Breast epithelium (tissue), 4 donors: ENCODE results near the gene ZNF462. TPM values are rescaled to one million over a fixed set of nuclear protein-coding genes. Genes with fewer than 3 reads are reported as not detected.
"Not testable (repeated sequence)": the region's sequence is repeated elsewhere in the genome, so short reads cannot be mapped to it uniquely, and the experiment has no call there.

ENCODE experiments used
- DNase-seq, 2 donors: peaks; one replicate each; pipeline ENCODE4 v3.0.0-alpha.2; 2019; ENCODE audit warnings: low spot score in 2 of 2
- H3K27ac ChIP-seq, 2 donors: fragments of 200-600 bp; sonication (generic) in 1 of 2; one replicate each; pipeline ENCODE4 v1.5.1; 2016 to 2019; ENCODE audit warnings: mild to moderate bottlenecking in 1 of 2
- H3K27me3 ChIP-seq, 2 donors: fragments of 200-600 bp; sonication (generic) in 1 of 2; one replicate each; pipeline versions ENCODE4 v1.5.1 to v1.6.0; 2017 to 2019; ENCODE audit warnings: control low read depth in 1 of 2, mild to moderate bottlenecking in 1 of 2
- H3K36me3 ChIP-seq: fragments of 200-600 bp; one replicate; pipeline ENCODE4 v1.5.1; 2019
- H3K4me1 ChIP-seq, 2 donors: fragments of 200-600 bp; sonication (generic); one replicate each; pipeline ENCODE4 v1.5.1; 2016 to 2019; ENCODE audit warnings: control low read depth in 1 of 2
- H3K4me3 ChIP-seq, 3 donors: fragments of 200-600 bp; sonication (generic); 1 replicate in 2 of 3; 2 replicates in 1 of 3; pipeline ENCODE4 v1.5.1; 2016 to 2019; ENCODE audit warnings: mild to moderate bottlenecking in 3 of 3, moderate library complexity in 2 of 3
- H3K9me3 ChIP-seq, 2 donors: fragments of 200-600 bp; sonication (generic) in 1 of 2; one replicate each; pipeline ENCODE4 v1.5.1; 2016 to 2019; ENCODE audit warnings: control low read depth in 1 of 2
- CTCF ChIP-seq, 3 donors: fragments of 450-650 bp; IDR thresholded peaks; one replicate each; pipeline ENCODE4 v1.5.1; 2016 to 2017; ENCODE audit warnings: antibody characterized with exemption in 3 of 3, mild to moderate bottlenecking in 3 of 3, moderate library complexity in 3 of 3
- POLR2A ChIP-seq: fragments of 450-650 bp; IDR thresholded peaks from one replicate; pipeline ENCODE4 v1.6.1; 2016; ENCODE audit warnings: antibody characterized with exemption, mild to moderate bottlenecking, moderate library complexity
- POLR2AphosphoS5 ChIP-seq, 3 donors: sonication (generic); formaldehyde crosslinking; IDR thresholded peaks; one replicate each; pipeline ENCODE4 v1.6.1; 2017; ENCODE audit warnings: antibody characterized with exemption in 3 of 3
- intact Hi-C: fragments of 100-400 bp; cut with DNase I; formaldehyde crosslinking; loops from one replicate; pipeline ENCODE4 v1.15.1; 2023; ENCODE audit warnings: low total_unique reads
- total RNA-seq, 3 donors: library from RNA; depleted of rRNA; stranded (reverse); fragments of >200 nt; gene quantifications; one replicate each; pipeline ENCODE4 v1.1.0, GENCODE V29; 2016

ZNF462 gene
- total RNA-seq, 3 donors from 2014 or later = 9.0 to 36.4 (median 20.6) TPM

- no peak for DNase-seq
- peak overlapping the region; percentile 82 to 89 for H3K27ac ChIP-seq
- H3K4me1 ChIP-seq = peaks cover 0 to 28% of the 10 kb centered on the region in 2 donors
- H3K4me3 ChIP-seq = no peak overlapping the region
- H3K27me3 ChIP-seq = no peaks in the 10 kb centered on the region
- H3K9me3 ChIP-seq = no peaks in the 10 kb centered on the region
- H3K36me3 ChIP-seq = no peaks in the 10 kb centered on the region
- intact Hi-C loops = no loop called here
- TF ChIP-seq POLR2AphosphoS5 (IDR thresholded peaks at IDR 0.05) (no peak), POLR2A (no peak), CTCF (IDR thresholded peaks at IDR 0.05) (no peak)
These were observed 34.8 kb downstream of the ZNF462 start for GRCh38 chr9:106897751-106898150.

- H3K4me3 ChIP-seq, H3K9me3 ChIP-seq, intact Hi-C loops, H3K27ac ChIP-seq, H3K36me3 ChIP-seq, H3K27me3 ChIP-seq, DNase-seq: not testable (repeated sequence)
- peaks cover 0 to 15% of the 10 kb centered on the region in 2 donors for H3K4me1 ChIP-seq
These were observed 37.6 kb downstream of the ZNF462 start for GRCh38 chr9:106900523-106900922.

GRCh38 chr9:106906129-106906528, 43.2 kb downstream of the ZNF462 start:
- TF ChIP-seq POLR2A (no peak), CTCF (IDR thresholded peaks at IDR 0.05) (no peak), POLR2AphosphoS5 (IDR thresholded peaks at IDR 0.05) (no peak)
- no peak for DNase-seq
- Histone ChIP-seq H3K9me3 (peaks cover 0 to 5% of the 10 kb centered on the region in 2 donors), H3K36me3 (no peaks in the 10 kb centered on the region), H3K4me3 (no peak overlapping the region), H3K27ac (peak overlapping the region in 1 of 2 donors; percentile 19), H3K4me1 (no peaks in the 10 kb centered on the region), H3K27me3 (no peaks in the 10 kb centered on the region)
- intact Hi-C loops = no loop called here

- no peaks in the 10 kb centered on the region for H3K27me3 ChIP-seq
- H3K36me3 ChIP-seq = no peaks in the 10 kb centered on the region
- DNase-seq = no peak
- H3K27ac ChIP-seq = no peak overlapping the region
- H3K9me3 ChIP-seq = no peaks in the 10 kb centered on the region
- TF ChIP-seq POLR2AphosphoS5 (IDR thresholded peaks at IDR 0.05) (no peak), POLR2A (no peak), CTCF (IDR thresholded peaks at IDR 0.05) (no peak)
- peaks cover 0 to 2% of the 10 kb centered on the region in 2 donors for H3K4me1 ChIP-seq
- intact Hi-C loops = no loop called here
- H3K4me3 ChIP-seq = no peak overlapping the region
These were observed 49.0 kb downstream of the ZNF462 start for GRCh38 chr9:106911951-106912350.

GRCh38 chr9:106913276-106913675, 50.3 kb downstream of the ZNF462 start:
- Histone ChIP-seq H3K27ac (no peak overlapping the region), H3K36me3 (no peaks in the 10 kb centered on the region), H3K4me1 (peaks cover 0 to 9% of the 10 kb centered on the region in 2 donors), H3K4me3 (no peak overlapping the region), H3K27me3 (no peaks in the 10 kb centered on the region), H3K9me3 (no peaks in the 10 kb centered on the region)
- intact Hi-C loops = no loop called here
- no peak for TF ChIP-seq POLR2AphosphoS5 (IDR thresholded peaks at IDR 0.05)
- no peak for TF ChIP-seq POLR2A
- no peak for TF ChIP-seq CTCF (IDR thresholded peaks at IDR 0.05)
- DNase-seq = no peak

GRCh38 chr9:106915851-106916250, 52.9 kb downstream of the ZNF462 start:
- TF ChIP-seq POLR2A (no peak), POLR2AphosphoS5 (IDR thresholded peaks at IDR 0.05) (no peak)
- Histone ChIP-seq H3K9me3 (no peaks in the 10 kb centered on the region), H3K36me3 (no peaks in the 10 kb centered on the region), H3K27me3 (no peaks in the 10 kb centered on the region), H3K4me1 (peaks cover 0 to 12% of the 10 kb centered on the region in 2 donors), H3K27ac (peak overlapping the region in 1 of 2 donors; percentile 73), H3K4me3 (no peak overlapping the region)
- DNase-seq = no peak
- intact Hi-C loops = loop anchor here (2.0 kb wide), 1 partner anchor 55 kb away; no protein-coding TSS in a partner anchor
